Dermis microvascular lymphatic vessel endothelial cell (primary cell): Measurements from ENCODE around the gene OR1N1. TPM values are rescaled to one million over a fixed set of nuclear protein-coding genes. Genes with fewer than 3 reads are reported as not detected.
A peak's percentile ranks its signal among the peaks of the same experiment; 100 is the strongest.
"Not testable (repeated sequence)": the region's sequence is repeated elsewhere in the genome, so short reads cannot be mapped to it uniquely, and the experiment has no call there.

Experiments used
- DNase-seq, 2 donors: peaks; one replicate each; pipeline versions ENCODE4 v3.0.0 to v3.0.0-alpha.2; 2010; ENCODE audit warnings: low read depth in 2 of 2
- total RNA-seq: library from RNA; depleted of rRNA; stranded (reverse); fragments of >200 nt; gene quantifications from 2 replicates; pipeline ENCODE4 v1.2.1, GENCODE V29; 2014

The OR1N1 gene
- total RNA-seq: not detected in 2 replicates

- no peak for DNase-seq
Measured at GRCh38 chr9:122527193-122527592, at the start of gene OR1N1. Gene OR1N1, minus strand, starts transcription at chr9:122527293. Its CDS starts 0 bp downstream, at chr9:122527293.

GRCh38 chr9:122572456-122572855 is 45.4 kb upstream of the OR1N1 start:
- DNase-seq: no peak

- no peak for DNase-seq
Measured at GRCh38 chr9:122567901-122568300, 40.8 kb upstream of the OR1N1 start.

GRCh38 chr9:122562134-122562760 is 35.2 kb upstream of the OR1N1 start:
- no peak for DNase-seq

- DNase-seq: no peak
Measured at GRCh38 chr9:122561446-122561845, 34.4 kb upstream of the OR1N1 start.

GRCh38 chr9:122552812-122553211 is 25.7 kb upstream of the OR1N1 start, which contains the start of gene OR1N2:
Gene OR1N2, plus strand, starts transcription at chr9:122553112. Its CDS starts 100 bp downstream, at chr9:122553212.
- no peak for DNase-seq

- DNase-seq: no peak
Measured at GRCh38 chr9:122551371-122551770, 24.3 kb upstream of the OR1N1 start.

GRCh38 chr9:122546196-122546595 is 19.1 kb upstream of the OR1N1 start:
- no peak for DNase-seq

- DNase-seq: no peak
Measured at GRCh38 chr9:122538757-122539156, 11.7 kb upstream of the OR1N1 start.

- DNase-seq: not testable (repeated sequence)
Measured at GRCh38 chr9:122537066-122537465, 10.0 kb upstream of the OR1N1 start.

- no peak for DNase-seq
Measured at GRCh38 chr9:122536134-122536533, 9.0 kb upstream of the OR1N1 start.

GRCh38 chr9:122531157-122531556 is 4.1 kb upstream of the OR1N1 start:
- not testable (repeated sequence) for DNase-seq

GRCh38 chr9:122526602-122527001 is 491 bp downstream of the OR1N1 start:
- no peak for DNase-seq

- DNase-seq: no peak
Measured at GRCh38 chr9:122519376-122519775, 7.7 kb downstream of the OR1N1 start.

- no peak for DNase-seq
Measured at GRCh38 chr9:122518841-122519240, 8.3 kb downstream of the OR1N1 start, which contains the start of gene OR1J4. Gene OR1J4, plus strand, starts transcription at chr9:122519141. Its CDS starts 0 bp downstream, at chr9:122519141.

GRCh38 chr9:122518226-122518625 is 8.9 kb downstream of the OR1N1 start:
- DNase-seq: no peak

GRCh38 chr9:122510502-122510901 is 16.6 kb downstream of the OR1N1 start, which contains the start of gene OR1J2:
Gene OR1J2, plus strand, starts transcription at chr9:122510802. Its CDS starts 0 bp downstream, at chr9:122510802.
- no peak for DNase-seq

- no peak for DNase-seq
Measured at GRCh38 chr9:122506964-122507363, 20.1 kb downstream of the OR1N1 start.

- peak; percentile 33 to 58 for DNase-seq
Measured at GRCh38 chr9:122498883-122499288, 28.2 kb downstream of the OR1N1 start.

GRCh38 chr9:122479062-122479461 is 48.0 kb downstream of the OR1N1 start:
- DNase-seq: no peak

- DNase-seq: no peak
Measured at GRCh38 chr9:122477826-122478225, 49.3 kb downstream of the OR1N1 start, which contains the start of gene OR1J1. Gene OR1J1, minus strand, starts transcription at chr9:122477926. Its CDS starts 0 bp downstream, at chr9:122477926.

GRCh38 chr9:122477346-122477745 is 49.7 kb downstream of the OR1N1 start:
- no peak for DNase-seq
